Stimulated activated CD8-positive, alpha-beta memory T cell treated with anti-CD3 and anti-CD28 coated beads, Interleukin-7, amount 100 ng/mL, for 24 hours (primary cell): Measurements from ENCODE around the gene DIAPH3.

Experiments used
- DNase-seq: peaks from one replicate; pipeline ENCODE4 v3.0.0-alpha.2; 2020; ENCODE audit warnings: low read depth

DIAPH3 gene

DNA sequence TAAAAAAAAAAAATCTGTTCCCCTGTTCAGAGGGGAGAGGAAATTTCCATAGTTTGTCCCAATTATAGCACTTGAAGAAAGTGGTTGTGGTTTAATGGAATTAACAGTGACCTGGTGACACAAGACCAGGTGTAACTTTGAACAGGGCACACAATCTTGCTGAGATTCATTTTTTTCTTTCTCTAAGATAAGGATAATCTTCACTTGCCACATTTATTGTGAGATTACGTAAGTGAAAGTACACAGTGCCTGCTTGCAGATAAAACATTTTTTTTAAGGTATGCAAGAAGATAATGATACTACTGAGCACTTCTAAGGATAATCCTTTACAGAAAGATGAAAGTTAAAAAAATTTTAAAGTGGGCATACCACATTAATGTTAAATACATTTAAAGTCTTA, 448.1 kb downstream of the DIAPH3 start:
- no peak for DNase-seq

DNA sequence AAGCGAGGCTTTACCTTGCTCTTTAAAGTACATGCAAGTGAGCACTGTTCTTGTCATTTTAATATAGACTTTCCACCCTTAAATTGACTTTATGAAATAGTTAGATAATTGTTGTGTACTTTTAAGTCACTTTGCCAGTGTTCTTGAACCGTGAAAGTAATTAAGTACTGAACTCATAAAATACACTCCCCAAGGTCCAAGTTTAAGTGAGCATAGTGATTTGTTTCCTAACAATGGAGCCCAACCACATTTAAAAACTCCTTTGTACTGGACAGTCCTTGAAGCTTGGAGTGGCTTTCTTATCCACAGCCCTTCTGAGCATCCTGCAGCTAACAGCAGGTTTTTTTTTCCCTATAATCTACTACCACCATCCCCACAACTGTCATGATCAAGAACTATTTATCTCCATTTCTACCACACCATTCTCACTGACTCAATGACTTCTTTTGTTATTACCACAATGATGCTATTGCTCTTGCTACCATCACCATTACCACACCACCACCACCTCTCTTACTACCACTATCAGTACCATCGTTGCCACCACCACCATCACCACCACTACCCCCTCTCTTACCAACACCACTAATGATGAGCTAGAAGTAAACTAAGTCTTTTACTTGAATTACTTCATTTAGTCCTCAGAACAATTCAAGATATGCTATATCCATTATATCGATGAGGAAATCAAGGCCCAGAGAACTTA, 452.6 kb downstream of the DIAPH3 start:
- no peak for DNase-seq

DNA sequence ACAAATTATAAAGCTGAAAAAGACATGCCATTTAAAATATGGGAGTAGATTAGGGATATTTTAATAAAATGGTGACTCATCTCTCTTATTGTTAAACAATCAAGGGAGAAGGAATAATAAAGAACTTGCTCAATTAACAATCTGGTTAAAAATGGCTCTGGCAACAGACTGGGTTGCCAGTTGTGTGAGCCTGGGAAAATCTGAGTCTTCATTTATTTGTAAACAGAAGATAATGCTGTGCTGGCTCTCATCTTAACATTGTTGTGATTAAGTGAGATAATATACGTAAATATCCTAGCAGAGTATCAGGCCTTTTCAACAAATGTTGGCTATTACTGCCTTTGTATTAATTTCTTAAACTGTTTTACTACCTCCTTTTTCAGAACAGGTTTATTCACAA, 453.3 kb downstream of the DIAPH3 start:
- DNase-seq, result no peak

DNA sequence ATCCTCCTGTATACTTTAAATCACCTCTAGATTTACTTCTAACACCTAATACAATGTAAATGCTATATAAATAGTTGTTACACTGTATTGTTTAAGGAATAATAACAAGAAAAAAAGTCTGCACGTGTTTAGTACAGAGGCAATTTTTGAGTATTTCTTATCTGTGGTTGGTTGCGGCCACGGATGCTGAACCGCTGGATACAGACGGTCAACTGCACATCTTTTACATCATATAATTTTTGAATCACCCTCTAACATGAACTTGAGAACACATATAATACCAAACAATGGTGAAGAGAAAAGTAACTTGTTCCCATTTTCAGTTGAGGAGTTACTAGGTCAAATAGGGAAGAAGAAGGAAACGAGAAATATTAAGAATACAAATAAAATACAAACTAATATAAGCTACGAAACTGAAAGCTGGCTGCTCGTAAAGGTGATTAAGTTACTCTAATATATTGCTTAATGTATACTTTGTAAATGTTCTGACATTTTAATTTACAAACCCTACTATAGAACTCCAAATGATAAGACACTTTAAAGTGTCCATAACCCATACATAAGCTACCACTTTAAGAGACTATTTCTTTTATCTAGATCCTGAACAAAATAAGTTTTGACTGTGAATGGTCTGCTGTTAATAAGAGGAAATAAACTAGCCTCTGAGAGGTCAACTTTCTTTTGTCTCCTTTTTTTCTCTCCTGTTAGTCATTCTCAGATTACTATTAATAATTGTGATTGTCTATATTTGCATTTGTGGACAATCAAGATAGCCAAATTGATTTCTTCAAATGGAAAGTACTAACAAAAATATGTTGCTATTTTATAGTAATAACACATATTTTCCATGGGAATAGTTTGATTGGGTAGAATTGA, 457.4 kb downstream of the DIAPH3 start:
- DNase-seq, result no peak

DNA sequence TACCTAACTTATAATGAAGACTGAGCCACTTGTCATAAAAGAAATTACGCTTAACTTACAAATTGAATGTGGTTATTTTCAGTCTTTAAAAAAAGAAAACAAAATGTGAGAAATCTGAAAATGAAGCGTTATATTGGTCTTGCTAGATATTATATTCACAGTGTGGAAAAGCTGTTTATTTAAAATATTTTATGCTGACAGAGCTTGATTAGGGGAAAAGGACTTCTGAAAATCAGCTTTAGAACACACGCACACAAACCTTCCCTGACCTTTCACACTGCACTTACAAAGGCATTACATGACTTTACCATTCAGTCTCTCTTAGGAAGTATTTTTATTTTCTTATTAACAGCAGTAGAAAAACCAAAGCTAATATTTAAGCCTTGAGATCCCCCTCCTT, 461.5 kb downstream of the DIAPH3 start:
- DNase-seq, result no peak

GRCh38 chr13:59701261-59701660, 462.5 kb downstream of the DIAPH3 start:
- no peak for DNase-seq

DNA sequence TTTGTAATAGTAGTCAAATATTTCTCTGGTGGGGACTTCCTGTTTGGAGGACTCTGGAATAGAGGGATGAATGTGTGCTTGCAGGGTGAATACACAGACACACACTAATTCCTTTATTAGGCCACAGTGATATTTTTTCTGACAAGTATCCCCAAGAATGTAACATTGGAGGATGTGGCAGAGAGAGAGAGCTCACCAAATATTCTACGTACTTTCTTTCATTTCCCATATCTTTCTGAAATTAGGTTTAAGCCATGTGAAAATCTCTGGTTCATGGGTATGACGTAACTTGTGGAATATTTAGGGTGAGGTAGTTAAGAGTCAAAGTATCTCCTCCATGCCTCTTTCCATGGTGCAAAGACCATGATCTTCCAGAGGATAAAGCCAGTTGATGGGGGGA, 463.4 kb downstream of the DIAPH3 start:
- DNase-seq, result no peak

DNA sequence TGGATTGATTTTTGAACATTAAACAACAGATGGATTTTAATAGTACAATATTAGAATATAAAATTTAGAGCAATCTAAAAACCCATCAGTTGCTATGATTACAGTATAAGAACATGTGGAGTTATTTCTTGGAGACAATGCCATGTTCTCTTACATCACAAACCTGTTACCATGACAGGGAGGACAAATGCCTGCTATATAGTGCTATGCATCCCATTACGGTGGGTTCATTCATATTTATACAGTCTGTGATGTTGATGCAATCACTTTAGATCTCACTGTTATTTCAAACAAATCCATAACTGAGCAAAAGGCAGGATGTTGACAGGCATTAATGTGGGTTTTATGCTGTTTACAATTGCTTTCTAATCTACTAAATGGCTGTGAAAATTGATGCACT, 467.5 kb downstream of the DIAPH3 start:
- DNase-seq, result no peak

- no peak for DNase-seq
Observed at GRCh38 chr13:59691501-59692066, 472.1 kb downstream of the DIAPH3 start.

GRCh38 chr13:59690857-59691500, 472.7 kb downstream of the DIAPH3 start:
- DNase-seq, result no peak

DNA sequence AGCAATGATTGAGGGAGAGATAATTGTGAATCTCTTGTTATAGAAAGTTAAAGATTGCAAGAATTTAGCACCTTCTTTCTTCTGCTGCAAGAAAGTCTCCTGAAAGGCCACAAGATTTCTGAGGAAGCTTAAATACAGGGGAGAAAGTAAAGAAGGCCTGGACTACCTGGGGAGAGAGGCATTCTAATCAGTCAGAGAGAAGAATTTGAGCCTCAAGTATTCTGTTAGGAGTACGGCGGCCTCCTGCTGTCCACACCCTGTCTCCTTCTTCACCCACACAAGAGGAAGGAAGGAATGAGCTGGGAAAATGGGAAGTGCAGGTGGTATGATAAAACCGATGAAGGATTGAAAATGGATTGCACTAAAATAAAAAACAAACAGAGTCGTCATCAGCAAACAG, 474.7 kb downstream of the DIAPH3 start:
- DNase-seq, result no peak

DNA sequence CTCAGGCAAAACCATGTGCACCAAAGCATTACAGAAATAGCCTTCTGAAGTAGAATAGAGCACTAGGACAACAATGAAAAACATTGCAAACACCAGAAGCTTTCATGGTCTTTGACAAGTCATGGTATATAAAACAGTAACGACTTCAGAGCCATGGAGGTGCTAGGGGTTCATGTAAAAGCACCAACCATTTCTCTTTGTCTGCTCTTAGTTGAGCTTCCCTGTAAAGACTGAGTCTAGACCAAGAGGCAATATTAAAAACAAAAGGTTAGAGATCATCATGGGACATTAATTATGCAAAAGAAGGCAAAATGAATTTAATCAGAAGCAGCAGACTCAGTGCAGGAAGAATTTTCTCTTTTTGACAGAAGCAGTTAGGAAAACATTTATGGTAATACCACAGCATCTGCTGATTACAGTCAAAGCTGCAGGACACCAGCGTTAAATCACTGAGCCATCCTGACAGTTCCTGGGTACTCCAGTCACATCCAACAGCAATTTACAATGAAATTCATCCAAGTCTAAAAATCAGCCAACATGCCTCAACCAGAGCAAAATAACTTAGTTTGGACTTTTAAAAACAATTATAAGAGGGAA, 476.8 kb downstream of the DIAPH3 start:
- DNase-seq, result no peak

GRCh38 chr13:59684105-59684504, 479.6 kb downstream of the DIAPH3 start:
- DNase-seq, result no peak

DNA sequence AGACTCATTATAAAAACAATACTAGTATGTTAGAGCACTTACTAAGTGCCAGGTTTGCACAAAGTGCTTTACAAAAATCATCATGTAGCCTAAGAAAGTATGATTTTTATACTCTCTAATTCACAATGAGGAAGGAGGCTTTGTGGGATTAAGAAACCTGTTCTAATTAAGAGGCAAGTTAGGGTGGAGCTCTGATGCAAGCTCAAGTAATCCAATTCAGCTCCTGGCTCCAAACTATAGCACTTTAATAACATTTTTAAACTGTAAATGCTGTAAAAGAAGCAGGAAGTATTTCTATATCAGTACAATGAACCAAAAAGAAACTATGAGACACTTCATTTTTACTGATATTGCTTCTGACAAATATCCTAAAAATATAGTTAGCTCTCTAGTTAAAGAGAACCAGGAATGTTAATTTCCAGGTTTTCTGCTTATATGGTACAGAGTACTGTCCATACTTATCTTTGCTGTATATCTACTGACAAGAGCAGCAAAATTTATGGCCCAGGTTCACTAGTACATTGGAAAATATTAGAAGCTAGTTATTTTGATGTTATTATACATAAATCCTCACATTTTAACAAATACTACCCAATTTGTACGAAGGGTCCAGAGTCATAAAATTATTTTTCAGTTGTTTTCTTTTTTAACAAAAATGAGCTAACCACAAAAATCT, 482.0 kb downstream of the DIAPH3 start:
- no peak for DNase-seq

DNA sequence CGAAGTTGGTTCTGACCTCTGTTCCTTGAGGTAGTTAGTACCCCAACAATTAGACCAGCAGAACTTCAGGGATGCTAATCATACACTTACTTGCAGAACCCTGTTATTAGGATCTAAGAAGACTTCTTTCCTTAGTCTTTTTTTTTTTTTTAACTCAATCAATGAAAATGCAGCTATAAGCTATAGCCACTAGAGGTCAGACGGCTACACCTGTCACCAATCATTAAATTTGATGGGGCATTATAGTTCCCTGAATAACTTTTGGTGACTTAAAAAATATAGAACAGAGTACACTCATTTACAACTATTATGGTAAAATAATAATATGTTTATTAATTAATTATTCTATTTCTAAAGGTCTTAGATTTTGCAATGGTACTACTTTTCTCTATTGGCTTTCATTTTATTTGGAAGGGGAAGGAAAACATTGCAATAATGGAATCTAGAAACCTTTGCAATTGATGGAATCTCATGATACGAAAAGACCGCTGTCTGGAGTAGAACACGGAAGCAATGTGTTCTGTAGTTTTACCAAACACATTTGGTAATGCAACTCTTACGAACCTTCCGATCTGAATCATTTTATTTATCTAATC, 483.2 kb downstream of the DIAPH3 start:
- no peak for DNase-seq

DNA sequence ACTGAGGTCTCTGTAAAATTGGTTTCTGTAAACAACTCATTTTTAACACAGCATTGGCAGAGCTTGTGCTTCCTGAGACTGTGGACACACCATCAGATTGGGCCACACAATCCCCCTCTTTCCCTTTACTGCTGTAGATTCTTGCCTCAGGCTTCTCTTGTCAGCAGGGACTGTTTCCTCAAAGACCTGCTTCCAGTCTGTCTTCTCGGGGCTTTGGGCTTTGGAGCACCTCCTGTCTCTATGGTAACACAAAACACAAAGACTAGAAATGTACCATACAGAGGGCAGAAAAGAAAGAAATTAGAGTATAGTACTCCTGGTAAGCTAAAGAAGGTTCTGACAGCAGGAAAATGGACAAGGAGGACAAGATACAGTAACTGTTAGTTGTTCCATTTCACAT, 484.5 kb downstream of the DIAPH3 start:
- no peak for DNase-seq

DNA sequence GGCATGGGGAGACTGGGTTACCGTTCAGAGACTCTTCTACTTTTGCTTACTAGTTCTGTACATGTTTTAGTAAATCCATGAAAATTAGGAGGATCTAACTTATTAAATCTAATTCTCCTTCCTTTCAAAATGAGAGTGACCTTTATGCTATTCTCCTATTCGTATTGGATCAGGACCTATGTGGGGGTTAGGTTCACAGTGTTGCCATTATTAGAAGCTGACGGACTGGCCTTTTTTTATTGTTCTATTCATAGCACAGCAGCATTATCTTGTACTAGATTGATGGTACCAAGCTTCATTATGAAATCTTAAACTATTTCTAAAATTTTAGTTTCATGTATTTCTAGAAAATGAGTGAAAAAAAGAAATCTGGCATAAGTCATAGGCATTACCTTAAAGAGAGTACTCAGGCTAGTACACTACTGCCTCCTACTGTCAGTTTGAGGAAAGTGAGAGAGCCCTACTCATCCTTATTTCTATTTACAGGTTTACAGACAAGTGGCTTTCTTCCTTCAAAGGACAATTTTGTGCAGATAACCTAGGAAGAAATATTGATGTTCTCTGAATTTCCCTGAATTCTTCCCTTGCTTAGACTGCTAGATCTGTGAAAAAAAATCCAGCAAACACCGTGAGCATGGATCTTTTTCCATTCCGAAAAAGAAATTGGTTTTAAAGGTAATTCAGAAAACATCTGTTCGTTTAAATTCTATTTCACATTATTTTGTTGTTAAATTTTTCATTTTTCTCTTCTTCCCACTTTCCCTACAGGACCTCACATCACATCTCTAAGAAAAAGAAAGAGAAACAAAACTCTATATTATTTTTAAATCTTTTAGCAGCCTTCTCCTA, 485.5 kb downstream of the DIAPH3 start:
- DNase-seq, result no peak

DNA sequence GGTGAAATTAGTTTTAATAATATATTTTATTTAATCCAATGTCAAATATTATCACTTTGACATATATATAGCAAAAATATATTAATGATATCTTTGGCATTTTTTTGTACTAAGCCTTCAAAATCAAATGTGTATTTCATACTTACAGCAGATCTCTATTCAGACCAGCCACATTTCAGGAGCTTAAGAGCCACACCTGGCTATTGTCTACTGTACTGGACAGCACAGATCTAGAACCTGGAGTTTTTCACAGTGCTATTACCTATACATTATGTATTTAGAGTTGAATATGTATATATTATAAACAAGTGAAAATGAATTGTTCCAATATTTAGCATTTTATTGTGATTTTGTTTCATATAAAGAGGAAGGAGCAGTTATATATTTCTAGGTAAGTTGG, 486.3 kb downstream of the DIAPH3 start:
- no peak for DNase-seq

DNA sequence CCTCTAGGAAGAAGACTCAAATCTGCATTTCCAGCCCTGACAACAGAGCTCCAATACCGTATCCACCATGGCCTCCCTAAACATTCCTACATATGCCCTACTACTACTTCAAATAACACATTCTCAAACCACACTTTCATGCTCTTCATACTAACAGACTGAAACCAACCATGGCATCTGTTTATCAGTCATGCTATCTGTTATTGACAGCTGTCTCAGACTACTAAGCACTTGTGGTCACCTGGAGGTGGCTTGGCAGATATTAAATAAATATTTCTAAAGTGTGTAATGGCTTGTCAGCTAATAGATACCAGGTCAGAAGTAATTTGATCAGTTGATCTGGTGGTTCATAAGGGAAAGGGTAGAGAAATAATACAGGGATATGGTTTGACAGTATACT, 489.1 kb downstream of the DIAPH3 start:
- DNase-seq, result no peak

DNA sequence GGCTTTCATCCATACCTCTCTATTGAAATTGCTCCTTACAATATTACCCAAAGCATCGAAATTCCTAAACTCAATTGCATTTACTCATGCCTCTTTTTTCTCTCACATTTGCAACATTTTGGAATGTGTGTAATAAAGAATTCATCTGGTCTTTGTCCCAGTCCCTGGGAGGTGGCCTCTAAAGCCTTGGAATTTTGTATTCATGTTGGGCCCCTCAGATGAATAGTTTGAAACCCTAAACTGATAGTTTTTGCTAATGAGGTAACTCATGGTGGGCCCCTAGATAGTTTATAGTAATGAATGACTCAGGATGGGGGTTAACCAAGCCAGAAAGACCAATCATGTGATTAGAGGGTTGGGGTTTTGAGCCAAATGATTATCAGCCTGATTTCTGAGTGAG, 490.4 kb downstream of the DIAPH3 start:
- no peak for DNase-seq
